K562 (cell line): ENCODE results near the gene COL5A3. TPM values are rescaled to one million over a fixed set of nuclear protein-coding genes. Genes with fewer than 3 reads are reported as not detected.

Experiments used
- ZBTB40 ChIP-seq, 2 experiments: fragments of 450-650 bp in 1 of 2; sonication (generic) in 1 of 2; formaldehyde crosslinking in 1 of 2; IDR thresholded peaks; 2 replicates each; pipeline versions ENCODE4 v1.7.1 to v1.9.0; 2016 to 2022; ENCODE audit warnings: inconsistent platforms in 1 of 2, mild to moderate bottlenecking in 1 of 2, missing genetic modification reagents in 1 of 2
- polyA plus RNA-seq, 8 experiments: library from polyadenylated mRNA; depleted of rRNA in 4 of 8; stranded (reverse) in 5 of 8; unstranded in 3 of 8; fragments of >200 nt; fragmentation: Nextera tagmentation in 2 of 8; fragmentation: Illumina TruSeq in 1 of 8; extraction: Ambion mirVana in 2 of 8; extraction: Trizol in 1 of 8; gene quantifications; 2 replicates each; pipeline versions ENCODE4 v1.2.1 to v1.2.3, GENCODE V29; 2011 to 2014; ENCODE audit warnings: inconsistent platforms in 1 of 8, missing spikeins in 1 of 8
- total RNA-seq, 7 experiments: library from RNA; depleted of rRNA in 6 of 7; stranded (reverse); fragments of >200 nt in 6 of 7; fragmentation: Illumina TruSeq in 2 of 7; extraction: Trizol in 2 of 7; gene quantifications; 2 replicates each; pipeline versions ENCODE4 v1.2.1 to v1.2.3, GENCODE V29; 2011 to 2021; ENCODE audit warnings: low replicate concordance in 1 of 7

COL5A3 gene
- total and polyA plus RNA-seq, 9 of the 15 experiments (the other 6 are each of a cell fraction or from before 2014, with no cell fraction given) = 0.01 to 0.02 TPM; not detected in 7

- TF ChIP-seq ZBTB40 (IDR thresholded peaks at IDR 0.05) = peak; percentile 77
- TF ChIP-seq ZBTB40 (CRISPR knock-in tag; IDR thresholded peaks at IDR 0.05) = no peak
Observed at GRCh38 chr19:10003271-10003670, 7.0 kb downstream of the COL5A3 start (continued).
